ENCODE data around the gene ANKRA2. TPM values are rescaled to one million over a fixed set of nuclear protein-coding genes. Genes with fewer than 3 reads are reported as not detected.

Gene ANKRA2
- 13.0 and 16.3 TPM in 2 replicates for total RNA-seq

GRCh38 chr5:73565139-73565968, at the start of gene ANKRA2, which contains the start of gene UTP15:
ANKRA2 (minus strand) TSS chr5:73565639; CDS start chr5:73562881, 2,758 bp downstream.
UTP15 (plus strand) TSS chr5:73565743; CDS start chr5:73567345, 1,602 bp downstream.

Other genes with a start within 250 kb of the ANKRA2 start
- 0.44 and 1.1 TPM in 2 replicates for gene FOXD1, start 116.9 kb downstream of the ANKRA2 start, total RNA-seq
- gene BTF3, start 67.2 kb downstream of the ANKRA2 start, total RNA-seq: 487 and 576 TPM in 2 replicates
- gene UTP15, start 104 bp upstream of the ANKRA2 start, total RNA-seq: 13.3 and 15.4 TPM in 2 replicates
- gene ARHGEF28, start 60.6 kb upstream of the ANKRA2 start, total RNA-seq: 1.2 and 6.0 TPM in 2 replicates